ENCODE results near the gene MIB2.
"Not testable (repeated sequence)": the region's sequence is repeated elsewhere in the genome, so short reads cannot be mapped to it uniquely, and the experiment has no call there.

The MIB2 gene

DNA sequence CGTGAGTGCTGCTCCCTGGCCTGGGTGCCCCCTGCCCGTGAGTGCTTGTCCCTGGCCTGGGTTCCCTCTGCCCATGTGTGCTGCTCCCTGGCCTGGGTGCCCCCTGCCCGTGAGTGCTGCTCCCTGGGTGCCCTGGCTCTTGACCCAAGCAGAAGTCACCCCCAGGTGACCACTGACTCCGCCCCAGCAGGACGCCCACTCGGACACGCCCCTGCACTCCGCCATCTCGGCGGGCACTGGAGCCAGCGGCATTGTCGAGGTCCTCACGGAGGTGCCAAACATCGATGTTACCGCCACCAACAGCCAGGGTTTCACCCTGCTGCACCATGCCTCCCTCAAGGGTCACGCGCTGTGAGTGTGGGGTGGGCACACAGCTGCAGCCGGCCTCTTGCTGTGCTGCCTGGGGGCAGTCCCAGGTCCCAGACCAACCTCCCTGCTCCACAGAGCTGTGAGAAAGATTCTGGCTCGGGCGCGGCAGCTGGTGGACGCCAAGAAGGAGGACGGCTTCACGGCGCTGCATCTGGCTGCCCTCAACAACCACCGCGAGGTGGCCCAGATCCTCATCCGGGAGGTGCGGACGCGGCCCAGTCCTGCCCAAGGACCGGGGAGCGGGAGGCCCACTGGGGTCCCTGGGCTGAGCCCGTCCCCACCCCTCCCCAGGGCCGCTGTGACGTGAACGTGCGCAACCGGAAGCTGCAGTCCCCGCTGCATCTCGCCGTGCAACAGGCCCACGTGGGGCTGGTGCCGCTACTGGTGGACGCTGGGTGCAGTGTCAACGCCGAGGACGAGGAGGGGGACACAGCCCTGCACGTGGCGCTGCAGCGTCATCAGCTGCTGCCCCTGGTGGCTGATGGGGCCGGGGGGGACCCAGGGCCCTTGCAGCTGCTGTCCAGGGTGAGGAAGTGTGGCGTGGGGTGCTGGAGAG is 12.8 kb downstream of the MIB2 start:
- DNase-seq = no peak

- no peak for DNase-seq
Observed at GRCh38 chr1:1628754-1629429, 13.6 kb downstream of the MIB2 start.

DNA sequence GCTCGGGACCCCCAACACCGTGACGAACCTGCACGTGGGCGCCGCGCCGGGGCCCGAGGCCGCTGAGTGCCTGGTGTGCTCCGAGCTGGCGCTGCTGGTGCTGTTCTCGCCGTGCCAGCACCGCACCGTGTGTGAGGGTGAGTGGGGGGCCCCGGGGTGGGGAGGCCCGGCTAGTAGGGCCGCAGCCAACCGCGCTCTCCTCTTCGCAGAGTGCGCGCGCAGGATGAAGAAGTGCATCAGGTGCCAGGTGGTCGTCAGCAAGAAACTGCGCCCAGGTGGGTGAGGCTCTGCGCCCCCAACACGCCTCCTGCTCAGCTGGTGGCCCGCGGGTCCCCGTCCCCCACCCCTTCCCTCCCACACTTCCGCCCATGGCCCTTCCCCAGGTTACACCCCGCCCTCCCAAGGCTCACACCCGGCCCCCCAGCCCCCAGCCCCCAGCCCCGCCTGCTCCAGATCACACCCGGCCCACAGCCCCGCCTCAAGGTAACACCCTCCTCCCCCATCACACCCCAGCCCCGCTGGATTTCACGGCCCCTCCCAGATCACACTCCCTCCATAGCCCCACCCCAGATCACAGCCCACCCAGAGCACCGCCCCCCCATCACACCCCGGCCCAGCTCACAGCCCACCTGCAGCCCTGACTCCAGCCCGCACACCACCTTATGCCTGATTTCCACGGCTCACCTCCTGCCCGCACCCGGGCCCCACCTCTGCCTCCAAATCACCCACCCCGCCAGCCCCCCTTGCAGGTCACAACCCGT is 14.3 kb downstream of the MIB2 start:
- DNase-seq = no peak

DNA sequence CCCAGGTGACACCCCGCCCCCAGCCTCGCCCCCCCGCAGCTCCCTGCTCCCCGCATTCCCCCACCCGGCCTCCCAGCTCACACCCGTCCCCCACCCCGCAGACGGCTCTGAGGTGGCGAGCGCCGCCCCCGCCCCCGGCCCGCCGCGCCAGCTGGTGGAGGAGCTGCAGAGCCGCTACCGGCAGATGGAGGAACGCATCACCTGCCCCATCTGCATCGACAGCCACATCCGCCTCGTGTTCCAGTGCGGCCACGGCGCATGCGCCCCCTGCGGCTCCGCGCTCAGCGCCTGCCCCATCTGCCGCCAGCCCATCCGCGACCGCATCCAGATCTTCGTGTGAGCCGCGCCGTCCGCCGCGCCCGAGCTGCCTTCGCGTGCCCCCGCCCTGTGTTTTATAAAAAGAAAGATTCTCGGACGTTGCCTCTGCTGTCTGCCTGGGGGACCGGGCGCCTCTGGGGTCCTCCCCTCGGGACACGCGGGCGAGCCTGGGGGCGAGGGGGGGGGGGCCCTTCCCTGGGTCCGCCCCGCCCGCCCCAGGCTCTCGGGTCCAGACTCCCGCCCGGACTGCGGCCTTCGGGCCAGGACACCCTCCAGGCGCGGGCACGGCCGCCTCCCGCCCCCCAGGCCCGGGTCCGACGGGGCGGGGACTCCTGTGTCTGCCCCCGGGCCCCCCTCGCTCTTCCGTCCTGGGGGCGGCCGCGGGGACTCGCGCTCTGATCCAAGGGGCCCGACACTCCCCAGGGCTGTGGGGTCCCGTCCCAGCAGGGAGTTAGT is 15.1 kb downstream of the MIB2 start:
- peak; percentile 68 to 85 (median 74) for DNase-seq

DNA sequence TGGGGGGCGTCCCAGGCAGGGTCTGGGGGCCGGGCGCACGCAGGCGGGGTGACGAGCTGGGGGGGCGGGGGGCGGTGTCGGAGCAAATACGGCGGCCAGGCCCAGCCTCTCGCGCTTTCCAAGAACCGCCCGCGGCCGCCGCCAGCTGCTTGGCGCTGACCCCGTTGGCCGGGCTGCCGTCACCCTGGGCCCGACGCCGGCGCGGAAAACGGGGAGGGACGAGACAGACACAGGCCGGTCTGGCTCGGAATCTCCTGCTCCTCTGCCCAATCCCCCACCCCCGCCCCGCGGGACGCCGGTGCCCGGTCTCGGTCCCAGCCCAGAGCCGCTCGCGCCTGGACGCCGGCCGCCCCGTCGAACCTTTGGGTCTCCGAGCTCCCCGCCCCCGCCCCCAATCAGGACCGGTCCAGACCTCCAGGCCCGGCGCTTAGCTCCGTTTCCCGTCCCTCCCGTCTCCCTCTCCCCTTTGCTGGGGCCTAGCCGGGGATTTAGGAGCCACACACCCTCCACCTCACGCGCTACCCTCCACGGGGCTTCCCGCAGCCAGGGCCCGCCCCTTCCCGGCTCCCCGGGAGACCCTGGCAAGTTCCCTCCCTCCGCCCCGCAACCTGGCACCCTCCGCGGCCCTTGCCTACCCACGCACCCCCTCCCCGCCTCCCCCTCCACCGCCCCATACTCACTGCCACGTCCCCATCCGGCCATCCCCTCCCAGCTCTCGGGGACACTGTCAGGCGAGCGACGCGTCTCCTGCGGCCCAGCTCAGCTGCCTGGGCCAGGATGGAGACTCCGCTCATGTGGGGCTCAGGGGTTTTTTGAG is 15.9 kb downstream of the MIB2 start:
- no peak for DNase-seq

- no peak for DNase-seq
Observed at GRCh38 chr1:1631782-1632420, 16.6 kb downstream of the MIB2 start, which contains the start of gene MMP23B. TSS of gene MMP23B (plus strand) at chr1:1632173. CDS start at chr1:1632219, 46 bp downstream.

DNA sequence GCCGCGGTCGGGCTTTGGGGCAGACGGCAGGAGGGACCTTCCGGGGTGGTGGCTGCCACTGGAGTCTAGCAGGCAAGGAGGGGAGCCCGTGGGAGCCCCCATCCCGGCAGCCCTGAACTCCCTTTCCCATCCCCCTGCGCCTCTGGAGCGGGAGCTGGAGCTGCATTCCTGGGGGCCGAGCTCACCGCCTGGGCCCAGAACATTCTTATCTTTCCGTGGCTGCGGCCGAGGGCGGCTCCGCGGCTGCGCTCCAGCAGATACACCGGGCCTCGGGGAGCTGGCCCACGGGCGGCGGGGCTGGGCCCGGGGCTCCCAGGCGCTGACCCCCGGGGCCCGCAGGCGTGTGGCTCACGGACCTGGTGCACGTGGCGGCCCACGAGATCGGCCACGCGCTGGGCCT is 18.1 kb downstream of the MIB2 start:
- not testable (repeated sequence) for DNase-seq

GRCh38 chr1:1634613-1635012 is 19.3 kb downstream of the MIB2 start:
- peak in 1 of 4 experiments; percentile 1 for DNase-seq

GRCh38 chr1:1636621-1637478 is 21.6 kb downstream of the MIB2 start:
- DNase-seq = not testable (repeated sequence)

DNA sequence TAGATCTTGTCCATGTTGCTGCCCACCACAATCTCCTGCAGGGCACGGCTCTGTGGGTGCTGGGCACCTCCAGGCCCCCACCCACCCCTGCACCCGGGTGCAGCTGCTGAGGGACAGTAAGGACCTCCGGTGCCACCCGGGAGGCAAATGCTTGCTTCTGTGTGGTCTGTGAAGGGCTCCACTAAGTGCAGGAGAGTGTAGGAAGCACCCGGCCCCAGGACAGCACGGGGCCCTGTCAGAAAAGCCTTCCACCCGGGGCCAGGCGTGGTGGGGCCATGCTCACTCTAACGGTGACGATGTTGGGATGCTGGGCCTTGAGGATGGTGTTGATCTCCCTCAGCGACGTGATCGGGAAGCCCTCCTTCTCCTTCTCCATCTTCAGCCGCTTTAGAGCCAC is 22.2 kb downstream of the MIB2 start:
- not testable (repeated sequence) for DNase-seq

- not testable (repeated sequence) for DNase-seq
Observed at GRCh38 chr1:1638528-1638927, 23.2 kb downstream of the MIB2 start.

DNA sequence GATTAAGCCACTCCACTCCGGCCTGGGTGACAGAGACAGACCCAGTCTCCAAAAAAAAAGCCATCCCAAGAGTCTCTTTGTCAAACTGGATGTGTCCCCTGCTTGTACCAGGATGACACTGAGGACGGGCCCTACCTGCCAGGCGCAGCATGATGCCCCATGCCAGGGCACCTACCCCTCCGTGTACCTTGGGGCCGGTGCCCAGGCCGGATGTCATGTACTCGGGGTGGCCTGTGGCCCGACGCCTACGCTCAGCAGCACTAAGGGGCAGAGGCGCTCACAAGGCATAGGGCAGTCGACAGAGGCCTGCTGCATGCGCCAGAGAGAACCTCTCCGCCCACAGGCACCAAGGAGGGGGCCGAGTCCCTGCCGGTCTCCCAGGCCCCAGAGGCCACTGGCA is 24.1 kb downstream of the MIB2 start:
- DNase-seq = not testable (repeated sequence)

- not testable (repeated sequence) for DNase-seq
Observed at GRCh38 chr1:1640081-1640480, 24.8 kb downstream of the MIB2 start.

DNA sequence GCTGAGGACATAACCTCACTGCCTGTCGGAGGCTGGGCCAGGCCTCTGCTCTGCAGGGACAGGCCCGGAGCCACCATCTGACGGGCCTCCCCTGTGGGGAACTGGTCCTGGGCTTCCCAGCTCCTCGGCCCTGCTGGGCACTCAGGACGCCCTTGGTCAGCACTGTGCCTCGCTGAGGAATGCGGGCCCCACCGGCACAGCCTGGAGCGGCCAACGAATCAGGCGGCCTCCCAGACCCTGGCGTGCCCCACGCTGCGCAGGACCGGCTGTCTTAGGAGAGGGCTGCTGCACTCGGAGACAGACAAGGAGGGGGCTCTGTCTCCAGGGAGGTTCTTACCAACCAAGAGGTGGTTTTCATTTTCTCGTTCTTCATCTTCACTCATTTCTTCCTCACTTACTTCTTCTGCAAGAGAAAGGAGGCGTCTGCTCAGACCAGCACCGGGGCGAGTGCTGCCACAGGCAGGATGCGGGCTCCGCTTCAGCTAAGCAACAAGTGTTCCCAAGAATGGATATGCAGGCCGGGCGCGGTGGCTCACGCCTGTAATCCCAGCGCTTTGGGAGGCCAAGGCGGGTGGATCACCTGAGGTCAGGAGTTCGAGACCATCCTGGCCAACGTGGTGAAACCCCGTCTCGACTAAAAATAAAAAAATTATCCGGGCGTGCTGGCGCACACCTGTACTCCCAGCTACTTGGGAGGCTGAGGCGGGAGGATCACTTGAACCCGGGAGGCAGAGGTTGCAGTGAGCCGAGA is 25.6 kb downstream of the MIB2 start:
- DNase-seq = not testable (repeated sequence)

DNA sequence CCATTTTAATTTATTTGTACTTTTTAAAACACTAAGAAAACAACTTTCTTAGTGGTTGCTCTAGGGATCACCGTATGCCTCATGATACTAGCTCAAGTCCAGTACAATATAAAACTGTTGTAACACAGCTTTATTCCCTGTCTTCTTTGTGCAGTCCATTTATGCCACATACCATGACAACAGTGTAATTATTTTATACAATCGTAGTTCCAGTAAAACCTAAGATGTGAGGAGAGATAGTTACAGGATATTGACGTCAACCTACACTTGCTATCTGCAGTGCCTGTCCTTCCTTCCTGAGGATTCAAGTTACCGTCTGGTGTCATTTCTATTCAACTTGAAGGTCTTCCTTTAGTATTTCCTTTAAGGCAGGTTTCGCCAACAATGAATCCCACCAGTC is 31.0 kb downstream of the MIB2 start:
- not testable (repeated sequence) for DNase-seq

GRCh38 chr1:1647567-1648241 is 32.4 kb downstream of the MIB2 start:
- not testable (repeated sequence) for DNase-seq

DNA sequence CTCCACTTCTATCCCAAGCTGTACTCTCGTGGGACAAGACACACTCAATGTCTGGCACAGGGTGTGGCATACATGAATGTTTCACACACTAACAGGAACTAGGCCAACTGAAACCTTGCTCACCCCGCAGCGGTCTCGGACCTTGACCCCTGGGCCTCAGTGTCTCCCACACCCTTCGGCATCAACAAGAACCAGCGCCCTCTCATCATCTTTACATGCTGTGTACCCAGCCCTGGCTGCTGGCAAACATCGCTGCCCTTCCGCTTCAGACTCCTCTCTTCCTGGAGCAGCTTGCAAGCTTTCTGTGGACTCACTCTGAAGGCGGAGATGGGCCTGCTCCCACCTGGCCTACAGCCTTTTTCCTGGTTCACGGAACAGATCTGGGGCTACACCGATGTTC is 33.0 kb downstream of the MIB2 start:
- DNase-seq = not testable (repeated sequence)
